K562 (cell line): ENCODE results near the gene TAS2R4. TPM values are rescaled to one million over a fixed set of nuclear protein-coding genes. Genes with fewer than 3 reads are reported as not detected.
A peak's percentile ranks its signal among the peaks of the same experiment; 100 is the strongest.

Source experiments
- ATF4 ChIP-seq: fragments of 450-650 bp; formaldehyde crosslinking; IDR thresholded peaks from 2 replicates; pipeline ENCODE4 v1.4.0; 2022; ENCODE audit warnings: mild to moderate bottlenecking, moderate library complexity
- CXXC5 ChIP-seq: fragments of 250-450 bp; sonication (Bioruptor Pico); IDR thresholded peaks from 2 replicates; pipeline ENCODE4 v1.8.0; 2022; ENCODE audit warnings: inconsistent platforms, mild to moderate bottlenecking, moderate library complexity
- PHB2 ChIP-seq: fragments of 450-650 bp; IDR thresholded peaks from 2 replicates; pipeline ENCODE4 v1.6.1; 2017; ENCODE audit warnings: low read depth
- RBM25 ChIP-seq: fragments of 200-400 bp; formaldehyde crosslinking; IDR thresholded peaks from 2 replicates; pipeline ENCODE4 v1.6.1; 2018; ENCODE audit warnings: low read length, low read depth, moderate library complexity; ENCODE audit not compliant: severe bottlenecking
- RERE ChIP-seq: sonication (generic); formaldehyde crosslinking; IDR thresholded peaks from 2 replicates; pipeline ENCODE4 v1.8.0; 2023; ENCODE audit warnings: missing genetic modification reagents, mild to moderate bottlenecking, borderline replicate concordance
- USF1 ChIP-seq: sonication (generic); formaldehyde crosslinking; IDR thresholded peaks from 2 replicates; pipeline ENCODE4 v1.9.0; 2022; ENCODE audit warnings: mild to moderate bottlenecking, missing genetic modification reagents
- ZBTB40 ChIP-seq, 2 experiments: fragments of 450-650 bp in 1 of 2; sonication (generic) in 1 of 2; formaldehyde crosslinking in 1 of 2; IDR thresholded peaks; 2 replicates each; pipeline versions ENCODE4 v1.7.1 to v1.9.0; 2016 to 2022; ENCODE audit warnings: inconsistent platforms in 1 of 2, mild to moderate bottlenecking in 1 of 2, missing genetic modification reagents in 1 of 2
- ZNF445 ChIP-seq: fragments of 250-450 bp; sonication (Bioruptor Pico); IDR thresholded peaks from 2 replicates; pipeline ENCODE4 v1.4.0; 2020; ENCODE audit warnings: low read depth, mild to moderate bottlenecking, moderate library complexity
- ZNF584 ChIP-seq: fragments of 200-800 bp; sonication (Bioruptor generic); IDR thresholded peaks from 2 replicates; pipeline ENCODE4 v1.6.1; 2016; ENCODE audit warnings: low read depth, mild to moderate bottlenecking, missing genetic modification characterization, missing compliant biosample characterization
- polyA plus RNA-seq, 8 experiments: library from polyadenylated mRNA; depleted of rRNA in 4 of 8; stranded (reverse) in 5 of 8; unstranded in 3 of 8; fragments of >200 nt; fragmentation: Nextera tagmentation in 2 of 8; fragmentation: Illumina TruSeq in 1 of 8; extraction: Ambion mirVana in 2 of 8; extraction: Trizol in 1 of 8; gene quantifications; 2 replicates each; pipeline versions ENCODE4 v1.2.1 to v1.2.3, GENCODE V29; 2011 to 2014; ENCODE audit warnings: inconsistent platforms in 1 of 8, missing spikeins in 1 of 8
- total RNA-seq, 7 experiments: library from RNA; depleted of rRNA in 6 of 7; stranded (reverse); fragments of >200 nt in 6 of 7; fragmentation: Illumina TruSeq in 2 of 7; extraction: Trizol in 2 of 7; gene quantifications; 2 replicates each; pipeline versions ENCODE4 v1.2.1 to v1.2.3, GENCODE V29; 2011 to 2021; ENCODE audit warnings: low replicate concordance in 1 of 7

Gene TAS2R4
- total and polyA plus RNA-seq, 9 of the 15 experiments (the other 6 are each of a cell fraction or from before 2014, with no cell fraction given): 0.04 to 2.1 (median 0.68) TPM

GRCh38 chr7:141737836-141738591 lies 38.5 kb upstream of the TAS2R4 start, which contains the start of gene SSBP1 (continued):
- TF ChIP-seq RERE (CRISPR knock-in tag): no peak
- TF ChIP-seq USF1: peak; percentile 50; the same call in 1 of the 2 replicates
- peak; percentile 67; the same call in 1 of the 2 replicates for TF ChIP-seq ZNF584
- no peak for TF ChIP-seq PHB2
- peak; percentile 86 for TF ChIP-seq ATF4 (CRISPR knock-in tag)
- peak; percentile 65 for TF ChIP-seq RBM25
- peak; percentile 100 for TF ChIP-seq CXXC5 (CRISPR knock-in tag)
- 0 out of 2 replicates have a peak, but pooled peaks have one; percentile 67 for TF ChIP-seq ZNF445 (CRISPR knock-in tag)
- peak; percentile 100 for TF ChIP-seq ZBTB40 (IDR thresholded peaks at IDR 0.05)
- TF ChIP-seq ZBTB40 (CRISPR knock-in tag; IDR thresholded peaks at IDR 0.05): no peak; the same call in 1 of the 2 replicates
